Measurements from ENCODE around the gene GLUL. TPM values are rescaled to one million over a fixed set of nuclear protein-coding genes. Genes with fewer than 3 reads are reported as not detected.

The GLUL gene
- total RNA-seq, 3 donors from 2014 or later (not counting 1 experiment from before 2014, with no cell fraction given), result 128 to 420 (median 134) TPM

DNA sequence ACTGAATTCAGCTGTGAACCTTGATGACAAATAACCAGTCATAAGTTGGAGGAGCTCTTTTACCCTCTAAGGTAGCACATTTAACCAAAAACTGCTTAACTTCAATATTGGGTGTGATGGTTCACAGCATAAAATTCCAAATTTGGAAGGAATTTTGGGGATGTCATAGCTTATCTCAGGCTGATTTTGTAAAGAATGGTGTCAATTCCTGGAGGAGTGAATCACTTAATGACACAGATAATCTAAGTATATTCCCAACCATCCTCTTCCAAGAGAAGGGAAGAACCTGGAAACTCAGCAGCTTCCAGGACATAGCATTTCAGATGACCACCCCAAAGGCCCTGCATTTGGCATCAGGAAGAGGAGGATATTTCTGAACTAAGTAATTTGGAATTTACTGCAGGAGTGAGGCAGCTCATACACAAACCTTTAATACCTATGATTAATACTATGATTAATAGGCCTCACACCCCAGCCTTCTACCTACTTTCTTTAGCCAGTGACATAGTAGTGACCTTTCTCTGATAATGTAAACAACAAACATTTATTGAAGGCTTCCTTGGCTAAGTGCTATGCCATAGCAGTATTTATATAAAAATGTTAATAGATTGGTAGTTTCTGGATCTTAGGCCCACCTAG is 14.5 kb downstream of the GLUL start:
- no peaks in the 10 kb centered on the region for H3K4me1 Mint-ChIP-seq
- DNase-seq (no peak), ATAC-seq (no peak)
- Histone ChIP-seq H3K4me3 (ENCODE audit: low read length) (no peak overlapping the region), H3K4me1 (ENCODE audit: control insufficient read depth, insufficient read depth, low read length) (no peaks in the 10 kb centered on the region), H3K27ac (ENCODE audit: low read length) (no peak overlapping the region), H3K9me3 (ENCODE audit: control insufficient read depth, insufficient read depth, low read length) (no peaks in the 10 kb centered on the region), H3K27me3 (ENCODE audit: control insufficient read depth, insufficient read depth, low read length) (no peaks in the 10 kb centered on the region), H3K36me3 (ENCODE audit: control insufficient read depth, insufficient read depth, low read length) (peaks cover 2% of the 10 kb centered on the region)
- intact Hi-C loops (cut with micrococcal nuclease), result no loop called here
- H3K36me3 Mint-ChIP-seq, result no peaks in the 10 kb centered on the region
- H3K4me3 Mint-ChIP-seq, result no peak overlapping the region
- no peak overlapping the region for H3K27ac Mint-ChIP-seq
- H3K27me3 Mint-ChIP-seq (ENCODE audit: low read depth in 2 of 2), result no peaks in the 10 kb centered on the region
- no peaks in the 10 kb centered on the region for H3K9me3 Mint-ChIP-seq
- TF ChIP-seq, protein P1, sequence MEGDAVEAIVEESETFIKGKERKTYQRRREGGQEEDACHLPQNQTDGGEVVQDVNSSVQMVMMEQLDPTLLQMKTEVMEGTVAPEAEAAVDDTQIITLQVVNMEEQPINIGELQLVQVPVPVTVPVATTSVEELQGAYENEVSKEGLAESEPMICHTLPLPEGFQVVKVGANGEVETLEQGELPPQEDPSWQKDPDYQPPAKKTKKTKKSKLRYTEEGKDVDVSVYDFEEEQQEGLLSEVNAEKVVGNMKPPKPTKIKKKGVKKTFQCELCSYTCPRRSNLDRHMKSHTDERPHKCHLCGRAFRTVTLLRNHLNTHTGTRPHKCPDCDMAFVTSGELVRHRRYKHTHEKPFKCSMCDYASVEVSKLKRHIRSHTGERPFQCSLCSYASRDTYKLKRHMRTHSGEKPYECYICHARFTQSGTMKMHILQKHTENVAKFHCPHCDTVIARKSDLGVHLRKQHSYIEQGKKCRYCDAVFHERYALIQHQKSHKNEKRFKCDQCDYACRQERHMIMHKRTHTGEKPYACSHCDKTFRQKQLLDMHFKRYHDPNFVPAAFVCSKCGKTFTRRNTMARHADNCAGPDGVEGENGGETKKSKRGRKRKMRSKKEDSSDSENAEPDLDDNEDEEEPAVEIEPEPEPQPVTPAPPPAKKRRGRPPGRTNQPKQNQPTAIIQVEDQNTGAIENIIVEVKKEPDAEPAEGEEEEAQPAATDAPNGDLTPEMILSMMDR (IDR thresholded peaks at IDR 0.05), result no peak

DNA sequence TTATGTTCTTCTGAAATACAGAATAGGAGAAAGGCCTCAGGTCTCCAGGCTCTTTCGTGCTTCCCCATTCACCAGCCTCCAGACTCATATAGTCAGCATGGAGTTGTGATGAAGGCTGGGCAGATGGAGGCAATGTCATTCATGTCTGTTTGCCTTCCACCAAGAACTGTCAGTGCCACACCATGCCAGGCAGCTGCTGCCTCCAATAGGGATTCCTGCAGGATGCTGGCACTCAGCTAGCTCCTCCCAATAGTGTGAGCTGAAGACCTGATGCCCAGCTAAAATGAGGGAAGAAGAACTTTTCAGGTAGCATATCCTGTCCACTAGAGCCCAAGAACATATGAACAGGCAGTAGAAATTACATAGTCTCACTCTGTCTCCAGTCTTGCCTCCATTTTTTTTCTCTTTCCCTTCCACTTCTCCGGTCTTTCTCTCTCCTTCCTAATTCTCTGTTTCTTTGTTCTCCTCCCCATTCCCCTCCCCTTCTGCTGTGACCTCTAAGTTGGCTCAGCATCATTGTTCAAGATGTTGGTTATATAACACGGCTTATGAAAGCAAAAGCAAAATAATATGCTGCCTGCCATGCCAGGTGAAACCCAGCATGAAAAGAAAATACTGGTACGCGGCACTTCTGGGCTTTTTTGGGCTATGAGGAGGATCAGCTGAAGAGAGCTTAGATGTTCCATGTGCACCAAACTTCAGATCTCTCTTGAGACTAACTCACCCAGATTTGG is 17.3 kb downstream of the GLUL start:
- no peak for ATAC-seq

DNA sequence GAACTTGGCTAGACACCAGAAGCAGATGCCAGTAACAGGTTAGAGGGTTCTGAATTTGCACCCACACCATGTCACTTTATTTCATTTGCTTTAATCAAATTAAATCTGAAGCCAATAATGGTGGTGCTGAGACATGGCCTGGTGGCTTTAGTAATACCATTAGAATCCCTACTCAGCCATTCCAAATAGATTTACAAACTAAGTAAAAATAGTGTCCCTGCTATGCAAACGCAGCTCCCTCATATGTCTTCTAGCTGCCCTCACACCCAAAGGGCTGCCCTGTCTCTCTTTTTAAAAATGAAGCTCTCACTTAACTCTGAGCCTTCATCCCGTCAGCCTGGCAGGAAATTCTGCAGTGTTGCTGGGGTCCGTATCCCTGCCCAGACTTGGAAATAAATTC is 21.1 kb downstream of the GLUL start:
- Histone ChIP-seq H3K36me3 (ENCODE audit: control insufficient read depth, insufficient read depth, low read length) (no peaks in the 10 kb centered on the region), H3K4me3 (ENCODE audit: low read length) (no peak overlapping the region), H3K9me3 (ENCODE audit: control insufficient read depth, insufficient read depth, low read length) (no peaks in the 10 kb centered on the region), H3K27me3 (ENCODE audit: control insufficient read depth, insufficient read depth, low read length) (no peaks in the 10 kb centered on the region), H3K4me1 (ENCODE audit: control insufficient read depth, insufficient read depth, low read length) (no peaks in the 10 kb centered on the region), H3K27ac (ENCODE audit: low read length) (no peak overlapping the region)
- H3K27ac Mint-ChIP-seq, result no peak overlapping the region
- intact Hi-C loops (cut with micrococcal nuclease), result no loop called here
- no peak for DNase-seq
- no peaks in the 10 kb centered on the region for H3K4me1 Mint-ChIP-seq
- no peaks in the 10 kb centered on the region for H3K9me3 Mint-ChIP-seq
- peaks cover 12 to 13% of the 10 kb centered on the region in 2 donors for H3K27me3 Mint-ChIP-seq (ENCODE audit: low read depth in 2 of 2)
- no peak for ATAC-seq
- 55% methylated on average over 3 of the region's 3 CpGs for WGBS (ENCODE audit: insufficient coverage)
- H3K4me3 Mint-ChIP-seq, result no peak overlapping the region
- no peaks in the 10 kb centered on the region for H3K36me3 Mint-ChIP-seq
- TF ChIP-seq, protein P1 (IDR thresholded peaks at IDR 0.05), result no peak

More for the DNA sequence above, 17.3 kb downstream of the GLUL start:
- no peaks in the 10 kb centered on the region for H3K9me3 Mint-ChIP-seq
- no peak for DNase-seq
- H3K4me1 Mint-ChIP-seq, result no peaks in the 10 kb centered on the region
- TF ChIP-seq, protein P1 (IDR thresholded peaks at IDR 0.05), result no peak
- Histone ChIP-seq H3K36me3 (ENCODE audit: control insufficient read depth, insufficient read depth, low read length) (no peaks in the 10 kb centered on the region), H3K9me3 (ENCODE audit: control insufficient read depth, insufficient read depth, low read length) (no peaks in the 10 kb centered on the region), H3K27ac (ENCODE audit: low read length) (no peak overlapping the region), H3K4me3 (ENCODE audit: low read length) (no peak overlapping the region), H3K4me1 (ENCODE audit: control insufficient read depth, insufficient read depth, low read length) (no peaks in the 10 kb centered on the region), H3K27me3 (ENCODE audit: control insufficient read depth, insufficient read depth, low read length) (no peaks in the 10 kb centered on the region)
- no peak overlapping the region for H3K4me3 Mint-ChIP-seq
- no peak overlapping the region for H3K27ac Mint-ChIP-seq
- 84% methylated on average over 4 of the region's 5 CpGs for WGBS (ENCODE audit: insufficient coverage)
- H3K27me3 Mint-ChIP-seq (ENCODE audit: low read depth in 2 of 2), result no peaks in the 10 kb centered on the region
- H3K36me3 Mint-ChIP-seq, result no peaks in the 10 kb centered on the region
- intact Hi-C loops (cut with micrococcal nuclease), result no loop called here

Data from natural killer cell (primary cell).